GM12864 (cell line): Measurements from ENCODE around the gene IL6R.

Experiments used
- DNase-seq: peaks from one replicate; pipeline ENCODE4 v3.0.0-alpha.2; 2011; ENCODE audit warnings: low read depth
- H3K4me3 ChIP-seq: 2 replicates; pipeline ENCODE4 v1.5.1; 2011; ENCODE audit warnings: mild to moderate bottlenecking, low read depth, low read length, control low read depth
- CTCF ChIP-seq: IDR thresholded peaks from 2 replicates; pipeline ENCODE4 v1.5.1; 2011; ENCODE audit warnings: low read depth, mild to moderate bottlenecking, moderate library complexity, low read length, control low read depth, inconsistent platforms; ENCODE audit errors: missing control alignments

The IL6R gene

GRCh38 chr1:154414606-154415005 is 9.5 kb downstream of the IL6R start:
- DNase-seq = no peak
- TF ChIP-seq CTCF = no peak
- no peak overlapping the region for H3K4me3 ChIP-seq

- no peak for DNase-seq
- H3K4me3 ChIP-seq = no peak overlapping the region
- TF ChIP-seq CTCF = no peak
Observed at GRCh38 chr1:154416471-154417337, 11.6 kb downstream of the IL6R start.

GRCh38 chr1:154417338-154417608 is 12.1 kb downstream of the IL6R start:
- no peak for TF ChIP-seq CTCF
- no peak overlapping the region for H3K4me3 ChIP-seq
- no peak for DNase-seq

GRCh38 chr1:154418062-154418921 is 13.1 kb downstream of the IL6R start:
- TF ChIP-seq CTCF = no peak
- H3K4me3 ChIP-seq = no peak overlapping the region
- no peak for DNase-seq

GRCh38 chr1:154418923-154419619 is 13.9 kb downstream of the IL6R start:
- TF ChIP-seq CTCF = no peak
- H3K4me3 ChIP-seq = no peak overlapping the region

GRCh38 chr1:154419620-154420571 is 14.8 kb downstream of the IL6R start:
- DNase-seq = no peak
- no peak overlapping the region for H3K4me3 ChIP-seq
- no peak for TF ChIP-seq CTCF

More at GRCh38 chr1:154418923-154419619, 13.9 kb downstream of the IL6R start:
- no peak for DNase-seq
